Thyroid gland (tissue), 4 donors: ENCODE results near the gene STK16. TPM values are rescaled to one million over a fixed set of nuclear protein-coding genes. Genes with fewer than 3 reads are reported as not detected.

Experiments
- DNase-seq, 2 donors: peaks; one replicate each; pipeline ENCODE4 v3.0.0-alpha.2; 2019
- H3K27ac ChIP-seq, 3 donors: fragments of 200-600 bp; sonication (generic); 1 replicate in 2 of 3; 2 replicates in 1 of 3; pipeline ENCODE4 v1.5.1; 2016 to 2019; ENCODE audit warnings: mild to moderate bottlenecking in 1 of 3, moderate library complexity in 1 of 3
- H3K27me3 ChIP-seq: fragments of 200-600 bp; sonication (generic); one replicate; pipeline ENCODE4 v1.5.1; 2019
- H3K36me3 ChIP-seq, 2 donors: fragments of 200-600 bp; sonication (generic); one replicate each; pipeline ENCODE4 v1.5.1; 2016 to 2019
- H3K4me1 ChIP-seq, 2 donors: fragments of 200-600 bp; sonication (generic); one replicate each; pipeline ENCODE4 v1.5.1; 2017 to 2019
- H3K4me3 ChIP-seq, 3 donors: fragments of 200-600 bp; sonication (generic); replicated peaks in 1 of 3; 1 replicate in 2 of 3; 2 replicates in 1 of 3; pipeline ENCODE4 v1.5.1; 2016; ENCODE audit warnings: mild to moderate bottlenecking in 1 of 3
- H3K9me3 ChIP-seq: fragments of 200-600 bp; sonication (generic); one replicate; pipeline ENCODE4 v1.5.1; 2017
- CTCF ChIP-seq, 6 experiments: fragments of 200-600 bp in 3 of 6; fragments of 450-650 bp in 3 of 6; sonication (generic) in 3 of 6; IDR thresholded peaks; one replicate each; pipeline ENCODE4 v1.5.1; 2016 to 2019; ENCODE audit warnings: antibody characterized with exemption in 6 of 6, mild to moderate bottlenecking in 2 of 6, inconsistent platforms in 1 of 6, moderate library complexity in 1 of 6
- POLR2A ChIP-seq, 2 donors: fragments of 450-650 bp; IDR thresholded peaks; one replicate each; pipeline ENCODE4 v1.6.1; 2017; ENCODE audit warnings: antibody characterized with exemption in 2 of 2, mild to moderate bottlenecking in 2 of 2, moderate library complexity in 1 of 2
- WGBS, 2 donors: methylation state at CpG; one replicate each; pipeline ENCODE4 v1.1.5; 2017; 5-methylcytosine and 5-hydroxymethylcytosine counted together
- intact Hi-C: fragments of 100-400 bp; cut with DNase I; formaldehyde crosslinking; loops from one replicate; pipeline ENCODE4 v1.15.1; 2023
- total RNA-seq, 4 donors: library from RNA; depleted of rRNA; stranded (reverse); fragments of >200 nt; gene quantifications; one replicate each; pipeline ENCODE4 v1.2.3, GENCODE V29; 2016

STK16 gene
- total RNA-seq, 4 donors from 2014 or later: 19.5 to 33.0 (median 24.9) TPM

- Histone ChIP-seq H3K27ac (no peak overlapping the region), H3K4me3 (no peak overlapping the region), H3K4me1 (peaks cover 4 to 21% of the 10 kb centered on the region in 2 donors), H3K27me3 (no peaks in the 10 kb centered on the region), H3K9me3 (no peaks in the 10 kb centered on the region), H3K36me3 (no peaks in the 10 kb centered on the region)
- intact Hi-C loops: no loop called here
- 83 to 89% methylated on average over 7 of the region's 7 CpGs for WGBS, 2 donors
- no peak for DNase-seq
- TF ChIP-seq CTCF (IDR thresholded peaks at IDR 0.05): no peak
- no peak for TF ChIP-seq POLR2A (IDR thresholded peaks at IDR 0.05)
These were observed 46.1 kb downstream of the STK16 start for GRCh38 chr2:219291394-219291793.

DNA sequence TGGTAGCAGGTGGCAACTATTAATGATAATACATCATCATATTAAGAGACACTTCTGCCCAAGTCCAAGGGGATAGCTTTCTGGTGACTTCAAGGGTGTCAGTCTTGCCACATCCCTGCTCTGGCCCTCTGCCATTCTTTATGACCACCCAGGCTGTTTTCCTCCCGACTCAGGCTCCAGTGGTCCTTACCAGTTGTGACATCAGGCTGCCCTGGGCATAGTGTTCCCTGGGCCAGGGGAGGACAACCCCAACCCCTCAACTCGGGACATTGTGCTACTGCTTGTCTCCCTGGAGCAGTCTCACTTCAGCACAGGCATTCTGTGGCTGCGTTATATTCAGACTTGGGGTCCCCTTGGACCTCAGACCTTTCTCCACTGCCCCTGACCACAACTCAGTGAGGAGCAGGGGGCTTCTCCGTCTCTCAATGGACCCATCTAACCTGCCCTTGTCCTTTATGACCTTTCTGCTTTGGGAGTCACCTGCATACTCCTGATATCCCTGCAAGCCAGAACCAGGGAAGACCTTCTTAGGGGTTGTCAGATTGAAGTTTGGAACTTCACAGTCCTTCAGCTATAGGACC lies 46.7 kb downstream of the STK16 start:
- Histone ChIP-seq H3K27ac (no peak overlapping the region), H3K9me3 (no peaks in the 10 kb centered on the region), H3K4me1 (peaks cover 4 to 21% of the 10 kb centered on the region in 2 donors), H3K36me3 (no peaks in the 10 kb centered on the region), H3K4me3 (no peak overlapping the region), H3K27me3 (no peaks in the 10 kb centered on the region)
- no peak for TF ChIP-seq POLR2A (IDR thresholded peaks at IDR 0.05)
- no peak for TF ChIP-seq CTCF (IDR thresholded peaks at IDR 0.05)
- intact Hi-C loops: no loop called here
- no peak for DNase-seq
- WGBS, 2 donors: 80 to 86% methylated on average over 4 of the region's 4 CpGs

DNA sequence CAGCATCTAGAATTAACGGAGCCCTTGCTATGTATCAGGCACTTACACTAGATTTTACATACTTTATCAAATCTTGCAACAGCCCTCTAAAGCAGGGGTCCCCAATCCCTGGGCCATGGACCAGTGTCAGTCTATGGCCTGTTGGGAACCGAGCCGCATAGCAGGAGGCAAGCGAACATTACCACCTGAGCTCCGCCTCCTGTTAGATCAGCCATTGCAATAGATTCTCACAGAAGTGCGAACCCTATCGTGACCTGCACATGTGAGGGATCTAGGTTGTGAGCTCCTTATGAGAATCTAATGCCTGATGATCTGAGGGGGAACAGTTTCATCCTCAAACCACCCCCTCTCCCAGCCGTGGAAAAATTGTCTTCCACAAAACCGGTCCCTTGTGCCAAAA lies 47.3 kb downstream of the STK16 start:
- no peaks in the 10 kb centered on the region for H3K9me3 ChIP-seq
- TF ChIP-seq POLR2A (IDR thresholded peaks at IDR 0.05) (no peak), CTCF (IDR thresholded peaks at IDR 0.05) (no peak)
- intact Hi-C loops: no loop called here
- no peaks in the 10 kb centered on the region for H3K27me3 ChIP-seq
- WGBS, 2 donors: 94 to 95% methylated on average over 7 to 9 of the region's 9 CpGs
- peaks cover 4 to 21% of the 10 kb centered on the region in 2 donors for H3K4me1 ChIP-seq
- H3K36me3 ChIP-seq: no peaks in the 10 kb centered on the region
- H3K4me3 ChIP-seq: no peak overlapping the region
- no peak for DNase-seq
- no peak overlapping the region for H3K27ac ChIP-seq

GRCh38 chr2:219293736-219294231 lies 48.5 kb downstream of the STK16 start:
- TF ChIP-seq CTCF (IDR thresholded peaks at IDR 0.05): no peak
- no peak for TF ChIP-seq POLR2A (IDR thresholded peaks at IDR 0.05)
- Histone ChIP-seq H3K4me3 (no peak overlapping the region), H3K27ac (no peak overlapping the region), H3K36me3 (no peaks in the 10 kb centered on the region), H3K27me3 (no peaks in the 10 kb centered on the region), H3K4me1 (peaks cover 4 to 21% of the 10 kb centered on the region in 2 donors), H3K9me3 (no peaks in the 10 kb centered on the region)
- no peak for DNase-seq
- 88 to 90% methylated on average over 5 of the region's 5 CpGs for WGBS, 2 donors
- intact Hi-C loops: loop anchor here (2.0 kb wide), 1 partner anchor 15 kb away; the partner anchor contains the start of gene DNAJB2
